GM21723 (cell line): ENCODE measurements around the gene KRTAP9-9.
"Not testable (repeated sequence)": the region's sequence is repeated elsewhere in the genome, so short reads cannot be mapped to it uniquely, and the experiment has no call there.

ENCODE experiments used
- ATAC-seq: cut with Tn5 transposase; IDR thresholded peaks from one replicate; pipeline ENCODE4 v1.9.1; 2021; ENCODE audit warnings: mild to moderate bottlenecking, moderate library complexity; ENCODE audit not compliant: unreplicated experiment

The KRTAP9-9 gene

DNA sequence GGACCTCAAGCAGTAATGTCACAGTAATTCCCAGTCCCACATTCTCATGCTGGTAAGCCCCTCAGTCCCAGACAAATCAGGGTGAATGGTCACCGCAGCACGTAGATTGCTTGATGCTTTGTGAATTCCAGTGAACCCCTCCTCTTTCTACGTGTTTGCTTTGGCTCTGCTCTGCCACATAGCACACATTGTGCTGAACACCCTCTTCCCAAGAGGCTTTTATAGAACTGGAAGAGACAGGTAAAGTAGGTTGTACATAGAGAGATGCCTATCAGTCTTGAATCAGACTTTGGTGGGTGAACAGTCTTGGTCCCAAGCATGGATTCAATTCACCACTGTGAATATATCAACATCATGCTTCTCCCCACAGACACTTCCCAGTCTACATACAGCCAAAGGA lies 9.4 kb downstream of the KRTAP9-9 start:
- ATAC-seq: no peak

GRCh38 chr17:41265078-41265477 lies 9.9 kb downstream of the KRTAP9-9 start, which contains the start of gene KRTAP9-6:
KRTAP9-6 (plus strand) TSS chr17:41265378; CDS start chr17:41265378, 0 bp downstream.
- no peak for ATAC-seq

DNA sequence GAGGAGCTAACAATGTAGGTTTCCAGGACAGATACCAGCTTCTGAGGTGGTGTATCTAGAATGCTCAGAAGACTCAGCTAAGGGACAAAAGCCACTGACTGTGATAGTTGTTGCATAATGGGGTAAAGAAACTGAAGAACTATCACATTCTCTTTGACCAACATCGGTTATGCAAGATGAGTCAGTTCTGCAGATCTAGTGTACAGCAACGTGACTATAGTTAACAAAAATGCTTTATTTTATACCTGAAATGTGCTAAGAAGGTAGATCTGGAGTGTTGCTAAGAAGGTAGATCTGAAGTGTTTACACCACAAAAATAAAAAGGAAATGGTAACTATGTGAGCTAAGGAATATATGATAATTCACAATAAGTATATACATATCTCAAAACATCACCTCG lies 12.5 kb downstream of the KRTAP9-9 start:
- no peak for ATAC-seq

- not testable (repeated sequence) for ATAC-seq
Measured at GRCh38 chr17:41271323-41271722, 16.1 kb downstream of the KRTAP9-9 start.

DNA sequence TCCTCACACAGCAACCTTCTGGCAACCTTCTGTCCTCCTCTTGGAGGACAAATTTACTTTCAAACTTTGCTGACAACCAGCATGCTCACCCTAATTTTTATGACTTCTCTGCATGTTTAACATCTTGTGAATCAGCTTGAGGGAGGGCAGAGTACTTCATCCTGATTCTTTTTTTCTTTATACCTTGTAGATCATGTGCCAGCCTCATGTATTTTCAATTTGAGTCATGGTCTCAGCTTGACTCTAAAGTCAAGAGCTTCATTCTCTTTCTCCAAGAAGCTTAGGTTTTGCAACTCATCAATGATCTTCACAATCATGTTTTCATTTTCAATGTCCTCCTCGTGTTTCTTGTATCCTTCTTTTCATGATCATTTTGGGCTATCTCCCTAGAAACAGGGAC lies 16.7 kb downstream of the KRTAP9-9 start:
- no peak for ATAC-seq

DNA sequence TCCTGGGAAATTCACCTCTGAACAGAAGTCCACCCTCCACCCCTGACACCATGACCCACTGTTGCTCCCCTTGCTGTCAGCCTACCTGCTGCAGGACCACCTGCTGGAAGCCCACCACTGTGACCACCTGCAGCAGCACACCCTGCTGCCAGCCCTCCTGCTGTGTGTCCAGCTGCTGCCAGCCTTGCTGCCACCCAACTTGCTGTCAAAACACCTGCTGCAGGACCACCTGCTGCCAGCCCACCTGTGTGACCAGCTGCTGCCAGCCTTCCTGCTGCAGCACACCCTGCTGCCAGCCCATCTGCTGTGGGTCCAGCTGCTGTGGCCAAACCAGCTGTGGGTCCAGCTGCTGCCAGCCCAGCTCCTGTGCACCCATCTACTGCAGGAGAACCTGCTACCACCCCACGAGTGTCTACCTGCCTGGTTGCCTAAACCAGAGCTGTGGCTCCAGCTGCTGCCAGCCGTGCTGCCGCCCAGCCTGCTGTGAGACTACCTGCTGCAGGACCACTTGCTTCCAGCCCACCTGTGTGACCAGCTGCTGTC lies 20.5 kb downstream of the KRTAP9-9 start, which contains the start of gene KRTAP9-7:
KRTAP9-7 (plus strand) TSS at position 51 of the 543 bp plus-strand sequence; CDS start at position 51, 0 bp downstream.
- not testable (repeated sequence) for ATAC-seq

DNA sequence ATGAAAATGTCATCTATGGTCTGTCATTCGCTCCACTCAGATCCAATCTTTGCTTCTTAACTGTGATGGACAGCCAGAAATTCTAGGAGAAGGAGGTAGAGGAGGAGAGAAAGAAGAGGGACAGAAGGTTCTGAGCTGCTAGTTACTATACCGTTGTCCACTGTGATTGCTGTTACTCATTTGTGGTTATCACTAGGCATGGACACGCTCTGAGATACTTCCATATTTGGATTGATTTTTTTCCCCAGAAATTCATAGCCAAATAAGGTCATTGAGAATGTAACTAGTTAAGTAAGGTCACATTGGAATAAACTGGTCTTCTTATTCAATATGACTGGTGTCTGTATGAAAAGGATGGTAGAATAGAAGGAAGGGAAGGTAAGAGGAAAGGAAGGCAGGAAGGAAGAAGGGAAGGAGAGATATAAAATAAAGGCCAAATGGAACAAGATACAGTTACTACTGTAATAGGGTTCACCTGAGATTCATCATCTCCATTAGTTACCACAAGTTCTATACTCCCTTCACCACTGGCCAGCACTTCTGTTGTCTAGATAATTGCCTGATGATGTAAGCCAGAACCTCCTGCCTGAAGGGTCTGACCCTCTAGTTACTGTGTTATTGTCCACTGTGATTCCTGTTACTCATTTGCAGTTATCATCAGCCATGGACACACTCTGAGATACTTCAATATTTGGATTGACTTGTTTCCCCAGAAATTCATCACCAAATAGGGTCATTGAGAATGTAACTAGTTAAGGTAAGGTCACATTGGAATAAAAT lies 23.2 kb downstream of the KRTAP9-9 start:
- no peak for ATAC-seq

- ATAC-seq: no peak
Measured at GRCh38 chr17:41284043-41284442, 28.9 kb downstream of the KRTAP9-9 start.

DNA sequence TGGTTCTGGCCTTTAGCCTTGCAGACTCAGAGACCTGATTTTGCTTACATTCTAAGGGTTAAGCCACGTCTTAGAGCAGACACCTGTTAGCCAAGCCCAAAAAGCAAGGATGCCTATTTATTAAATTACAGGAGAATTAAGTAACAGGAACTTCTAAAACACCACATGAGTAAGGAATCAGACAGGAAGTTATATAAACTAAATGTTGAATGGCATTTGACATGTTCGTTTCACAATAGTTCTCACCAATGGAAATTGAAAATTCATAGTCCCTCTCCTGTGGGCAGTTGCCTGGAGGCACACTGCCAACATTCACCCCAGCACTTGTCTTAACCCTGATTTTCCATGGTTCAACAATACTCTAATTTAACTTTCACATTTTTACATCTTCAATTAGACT lies 29.4 kb downstream of the KRTAP9-9 start:
- ATAC-seq: no peak

DNA sequence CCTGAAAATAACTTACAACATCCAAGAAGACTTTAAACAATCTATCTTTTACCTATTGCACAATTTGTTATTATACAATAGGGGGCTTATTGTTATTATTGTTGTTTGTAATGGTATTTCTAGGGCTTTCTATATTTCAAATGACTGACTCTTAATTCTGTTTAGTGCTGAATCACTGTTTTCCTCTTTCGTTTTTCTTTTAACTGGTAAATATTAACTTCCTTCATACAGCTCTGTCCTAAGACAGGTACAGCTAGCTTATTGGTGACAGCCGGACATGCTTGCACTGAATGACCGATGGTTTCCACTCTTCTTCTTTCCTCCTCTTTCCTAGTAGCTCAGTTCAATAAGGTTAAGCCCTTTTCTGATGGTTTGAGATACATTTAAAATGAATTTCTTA lies 31.9 kb downstream of the KRTAP9-9 start:
- no peak for ATAC-seq

DNA sequence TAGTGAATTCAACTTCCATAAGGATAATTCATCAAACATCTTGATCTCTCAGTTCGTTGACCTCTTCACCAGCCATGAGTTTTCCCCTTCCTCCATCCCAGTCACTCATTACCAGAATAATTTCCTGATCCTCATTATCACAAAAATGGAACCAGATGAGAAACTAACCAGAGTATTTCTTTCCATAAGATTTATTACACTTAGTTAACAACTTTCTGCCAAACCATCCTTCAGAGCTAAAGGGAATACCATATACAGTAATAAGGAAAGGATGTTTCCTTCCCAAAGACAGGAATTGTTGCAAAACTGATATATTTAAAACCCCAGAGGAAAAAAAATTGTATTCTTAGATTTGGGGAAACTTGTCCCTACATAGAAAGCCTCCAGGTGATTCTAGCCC lies 38.8 kb downstream of the KRTAP9-9 start:
- ATAC-seq: no peak

GRCh38 chr17:41296846-41297245 lies 41.7 kb downstream of the KRTAP9-9 start:
- ATAC-seq: no peak

GRCh38 chr17:41298458-41299135 lies 43.4 kb downstream of the KRTAP9-9 start:
- ATAC-seq: no peak

DNA sequence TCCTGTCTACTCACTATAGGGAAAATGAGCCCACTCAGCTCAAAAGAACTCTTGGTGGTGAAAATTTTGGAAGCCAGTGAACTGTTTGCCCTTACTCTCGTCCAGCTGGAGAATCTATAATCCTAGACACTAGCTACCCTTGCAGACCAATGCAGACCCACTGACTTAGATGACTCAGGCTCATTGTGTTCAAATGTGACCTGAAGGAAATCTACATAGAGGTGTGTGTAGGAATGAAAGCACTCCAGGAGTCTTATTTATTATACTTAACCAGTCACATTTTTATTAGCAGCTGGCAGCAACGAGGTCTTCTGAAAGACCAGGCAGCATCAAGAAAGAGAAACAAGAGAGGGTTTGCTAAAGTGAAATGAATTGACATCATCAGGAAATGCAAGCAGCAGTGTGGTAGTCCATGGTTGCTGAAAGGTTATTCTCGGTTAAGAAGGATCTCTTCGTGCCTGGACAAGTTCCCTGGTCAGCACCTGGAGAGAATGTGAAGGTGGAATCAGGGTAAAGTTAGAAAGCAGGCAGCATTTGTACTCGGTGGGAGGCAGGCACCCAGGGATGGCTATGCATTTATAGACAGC lies 46.1 kb downstream of the KRTAP9-9 start:
- ATAC-seq: no peak

GRCh38 chr17:41301916-41302901 lies 47.0 kb downstream of the KRTAP9-9 start, which contains the start of gene KRTAP29-1:
KRTAP29-1 (minus strand) TSS chr17:41302851; CDS start chr17:41302851, 0 bp downstream.
- no peak for ATAC-seq

DNA sequence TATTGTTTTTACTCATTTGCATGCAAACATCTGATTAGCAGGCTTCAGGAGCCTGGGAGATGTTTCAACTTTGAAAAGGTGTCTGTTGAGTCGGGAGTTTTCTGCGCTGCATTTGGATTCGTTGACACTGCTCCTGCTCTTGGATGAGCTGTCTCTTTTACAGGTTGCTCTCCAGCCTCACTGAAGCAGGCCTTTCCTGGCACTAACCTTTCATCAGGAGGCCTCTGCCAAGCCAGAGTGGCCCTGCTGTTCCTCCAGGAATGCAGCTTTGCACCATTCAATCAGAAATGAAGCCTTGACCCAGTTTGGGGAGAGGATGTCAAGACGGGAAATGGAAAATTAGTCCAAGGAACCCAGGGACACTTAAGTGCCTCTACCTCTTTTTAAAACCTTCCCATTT lies 47.8 kb downstream of the KRTAP9-9 start:
- ATAC-seq: no peak

- ATAC-seq: no peak
Measured at GRCh38 chr17:41304091-41304490, 48.9 kb downstream of the KRTAP9-9 start.
